KMS-11 (cell line): Measurements from ENCODE around the gene EIF2AK3.

Experiments
- H2AFZ ChIP-seq: fragments of 200-600 bp; sonication (generic); 2 replicates; pipeline ENCODE4 v1.6.1; 2016; ENCODE audit warnings: antibody characterized with exemption, mixed run types, low read depth
- H3K27ac ChIP-seq: fragments of 200-600 bp; sonication (generic); 2 replicates; pipeline ENCODE4 v1.6.1; 2016; ENCODE audit warnings: mild to moderate bottlenecking, mixed run types
- H3K27me3 ChIP-seq: fragments of 200-600 bp; sonication (generic); 2 replicates; pipeline ENCODE4 v1.6.1; 2017; ENCODE audit warnings: mild to moderate bottlenecking, low read depth, mixed run types, moderate library complexity; ENCODE audit not compliant: insufficient read depth
- H3K36me3 ChIP-seq: fragments of 200-600 bp; sonication (generic); 2 replicates; pipeline ENCODE4 v1.6.1; 2017; ENCODE audit warnings: mild to moderate bottlenecking, mixed run types; ENCODE audit not compliant: insufficient read depth
- H3K4me1 ChIP-seq: fragments of 200-600 bp; sonication (generic); 2 replicates; pipeline ENCODE4 v1.6.1; 2016; ENCODE audit warnings: mild to moderate bottlenecking, low read depth, mixed run types; ENCODE audit not compliant: poor library complexity, severe bottlenecking
- H3K4me2 ChIP-seq: fragments of 200-600 bp; sonication (generic); 2 replicates; pipeline ENCODE4 v1.7.0; 2016; ENCODE audit warnings: mild to moderate bottlenecking, mixed run types
- H3K4me3 ChIP-seq: fragments of 200-600 bp; sonication (generic); IDR thresholded peaks from 2 replicates; pipeline ENCODE4 v1.6.1; 2017; ENCODE audit warnings: low read depth, low read length, mixed read lengths; ENCODE audit not compliant: insufficient read depth
- H3K79me2 ChIP-seq: fragments of 200-600 bp; sonication (generic); 2 replicates; pipeline ENCODE4 v1.6.1; 2016; ENCODE audit warnings: low read depth, mixed run types; ENCODE audit not compliant: insufficient read depth
- H3K9ac ChIP-seq: fragments of 200-600 bp; sonication (generic); 2 replicates; pipeline ENCODE4 v1.6.1; 2016; ENCODE audit warnings: mild to moderate bottlenecking, mixed run types
- H4K20me1 ChIP-seq: fragments of 200-600 bp; sonication (generic); 2 replicates; pipeline ENCODE4 v1.6.1; 2016; ENCODE audit warnings: mild to moderate bottlenecking, mixed run types; ENCODE audit not compliant: insufficient read depth
- CTCF ChIP-seq: fragments of 200-600 bp; sonication (generic); conservative IDR thresholded peaks from 2 replicates; pipeline ENCODE4 v1.6.1; 2017; ENCODE audit warnings: low read depth, mild to moderate bottlenecking, antibody characterized with exemption, low read length, moderate library complexity, mixed read lengths

Gene EIF2AK3

GRCh38 chr2:88668862-88669261 lies 41.6 kb upstream of the EIF2AK3 start:
- TF ChIP-seq CTCF = no peak
- H3K27me3 ChIP-seq = no peaks in the 10 kb centered on the region
- H3K4me3 ChIP-seq = no peak overlapping the region
- no peak overlapping the region for H3K9ac ChIP-seq
- no peak overlapping the region for H2AFZ ChIP-seq
- no peak overlapping the region for H3K4me2 ChIP-seq
- H3K27ac ChIP-seq = no peak overlapping the region
- H3K36me3 ChIP-seq = no peaks in the 10 kb centered on the region
- H4K20me1 ChIP-seq = no peaks in the 10 kb centered on the region
- H3K4me1 ChIP-seq = no peaks in the 10 kb centered on the region
- H3K79me2 ChIP-seq = no peaks in the 10 kb centered on the region

- Histone ChIP-seq H3K4me3 (no peak overlapping the region), H3K36me3 (no peaks in the 10 kb centered on the region), H3K27ac (no peak overlapping the region), H3K79me2 (no peaks in the 10 kb centered on the region), H3K9ac (no peak overlapping the region), H3K27me3 (no peaks in the 10 kb centered on the region), H3K4me2 (no peak overlapping the region), H2AFZ (no peak overlapping the region), H3K4me1 (no peaks in the 10 kb centered on the region), H4K20me1 (no peaks in the 10 kb centered on the region)
- peak; percentile 35; the same call in 1 of the 2 replicates for TF ChIP-seq CTCF
These were observed 40.0 kb upstream of the EIF2AK3 start for GRCh38 chr2:88667219-88667618.

- H3K79me2 ChIP-seq = no peaks in the 10 kb centered on the region
- H3K27ac ChIP-seq = no peak overlapping the region
- H3K9ac ChIP-seq = no peak overlapping the region
- no peaks in the 10 kb centered on the region for H4K20me1 ChIP-seq
- H3K4me1 ChIP-seq = no peaks in the 10 kb centered on the region
- TF ChIP-seq CTCF = no peak
- H3K4me3 ChIP-seq = no peak overlapping the region
- H2AFZ ChIP-seq = no peak overlapping the region
- H3K4me2 ChIP-seq = no peak overlapping the region
- H3K36me3 ChIP-seq = no peaks in the 10 kb centered on the region
- H3K27me3 ChIP-seq = no peaks in the 10 kb centered on the region
These were observed 39.3 kb upstream of the EIF2AK3 start for GRCh38 chr2:88666576-88666975.

- no peaks in the 10 kb centered on the region for H3K4me1 ChIP-seq
- H3K27ac ChIP-seq = no peak overlapping the region
- no peaks in the 10 kb centered on the region for H3K27me3 ChIP-seq
- H2AFZ ChIP-seq = no peak overlapping the region
- no peaks in the 10 kb centered on the region for H4K20me1 ChIP-seq
- H3K9ac ChIP-seq = no peak overlapping the region
- no peaks in the 10 kb centered on the region for H3K79me2 ChIP-seq
- H3K4me2 ChIP-seq = no peak overlapping the region
- no peaks in the 10 kb centered on the region for H3K36me3 ChIP-seq
- no peak for TF ChIP-seq CTCF
- no peak overlapping the region for H3K4me3 ChIP-seq
These were observed 33.4 kb upstream of the EIF2AK3 start for GRCh38 chr2:88660622-88661021.

GRCh38 chr2:88659538-88659915 lies 32.3 kb upstream of the EIF2AK3 start:
- Histone ChIP-seq H3K9ac (no peak overlapping the region), H3K4me2 (no peak overlapping the region), H3K36me3 (no peaks in the 10 kb centered on the region), H4K20me1 (no peaks in the 10 kb centered on the region), H3K27me3 (no peaks in the 10 kb centered on the region), H3K4me3 (no peak overlapping the region), H3K79me2 (no peaks in the 10 kb centered on the region), H3K4me1 (no peaks in the 10 kb centered on the region), H2AFZ (no peak overlapping the region), H3K27ac (no peak overlapping the region)
- TF ChIP-seq CTCF = no peak
